Caco-2 (cell line): ENCODE measurements around the gene SMIM45.

ENCODE experiments used
- BruUV-seq: library from RNA; stranded (reverse); fragments of 400-500 nt; replicated peaks from 2 replicates; lab custom pipeline; 2021; lab: Mats Ljungman, UMichigan
- CTCF ChIA-PET: fragments of 300-600 bp; sonication (Branson Sonifier 250); formaldehyde crosslinking; loops from one replicate; lab custom pipeline; 2022; ENCODE audit warnings: antibody characterized with exemption; lab: Charles Lee
- POLR2A ChIA-PET: fragments of 300-600 bp; sonication (Branson Sonifier 250); formaldehyde crosslinking; loops from one replicate; lab custom pipeline; 2022; ENCODE audit warnings: antibody characterized with exemption; lab: Charles Lee
- DNase-seq, 2 experiments: peaks; one replicate each; pipeline versions ENCODE4 v3.0.0 to v3.0.0-alpha.2; 2020 to 2022
- H3K27me3 ChIP-seq: replicated peaks from 2 replicates; pipeline ENCODE4 v1.6.0; 2011; ENCODE audit warnings: low read length; ENCODE audit not compliant: control insufficient read depth, insufficient read depth
- H3K36me3 ChIP-seq: 2 replicates; pipeline ENCODE4 v1.5.1; 2011; ENCODE audit warnings: low read length; ENCODE audit not compliant: control insufficient read depth, insufficient read depth
- H3K4me1 ChIP-seq: fragments of 250-450 bp; sonication (Bioruptor Pico); 2 replicates; pipeline ENCODE4 v1.5.1; 2020; ENCODE audit warnings: mild to moderate bottlenecking
- H3K4me3 ChIP-seq: 2 replicates; pipeline ENCODE4 v1.5.1; 2011; ENCODE audit warnings: low read depth, mild to moderate bottlenecking, control low read depth, low read length
- H3K9me3 ChIP-seq: fragments of 250-450 bp; sonication (Bioruptor Pico); 2 replicates; pipeline ENCODE4 v1.5.1; 2020; ENCODE audit warnings: mild to moderate bottlenecking, moderate library complexity
- H3K27ac Mint-ChIP-seq: one replicate; pipeline ENCODE4 v1.8.0; 2022; ENCODE audit warnings: mixed read lengths; ENCODE audit not compliant: unreplicated experiment
- H3K27me3 Mint-ChIP-seq: one replicate; pipeline ENCODE4 v1.8.0; 2022; ENCODE audit warnings: mixed read lengths; ENCODE audit not compliant: insufficient read depth, unreplicated experiment
- H3K36me3 Mint-ChIP-seq: one replicate; pipeline ENCODE4 v1.8.0; 2022; ENCODE audit warnings: mild to moderate bottlenecking, mixed read lengths; ENCODE audit not compliant: insufficient read depth, unreplicated experiment
- H3K4me1 Mint-ChIP-seq: one replicate; pipeline ENCODE4 v1.8.0; 2022; ENCODE audit warnings: low read depth, mixed read lengths; ENCODE audit not compliant: unreplicated experiment
- H3K4me3 Mint-ChIP-seq: one replicate; pipeline ENCODE4 v1.8.0; 2022; ENCODE audit warnings: mild to moderate bottlenecking, moderate library complexity, mixed read lengths; ENCODE audit not compliant: unreplicated experiment
- H3K9me3 Mint-ChIP-seq: one replicate; pipeline ENCODE4 v1.8.0; 2022; ENCODE audit warnings: mixed read lengths; ENCODE audit not compliant: unreplicated experiment
- intact Hi-C: fragments of 100-400 bp; cut with micrococcal nuclease; formaldehyde crosslinking; loops from one replicate; pipeline ENCODE4 v1.10.0; 2022; ENCODE audit not compliant: unreplicated experiment
- TF ChIP-seq, protein P1 (sequence below), 2 experiments: fragments of 200-600 bp in 1 of 2; IDR thresholded peaks; 1 replicate in 1 of 2; 2 replicates in 1 of 2; pipeline versions ENCODE4 v1.5.1 to v1.8.0; 2011 to 2022; ENCODE audit warnings: antibody characterized with exemption in 1 of 2, control low read depth in 1 of 2, inconsistent platforms in 1 of 2, low read depth in 1 of 2, low read length in 1 of 2, mild to moderate bottlenecking in 1 of 2, moderate library complexity in 1 of 2; ENCODE audit not compliant: insufficient read depth in 1 of 2, severe bottlenecking in 1 of 2, unreplicated experiment in 1 of 2

The SMIM45 gene

DNA sequence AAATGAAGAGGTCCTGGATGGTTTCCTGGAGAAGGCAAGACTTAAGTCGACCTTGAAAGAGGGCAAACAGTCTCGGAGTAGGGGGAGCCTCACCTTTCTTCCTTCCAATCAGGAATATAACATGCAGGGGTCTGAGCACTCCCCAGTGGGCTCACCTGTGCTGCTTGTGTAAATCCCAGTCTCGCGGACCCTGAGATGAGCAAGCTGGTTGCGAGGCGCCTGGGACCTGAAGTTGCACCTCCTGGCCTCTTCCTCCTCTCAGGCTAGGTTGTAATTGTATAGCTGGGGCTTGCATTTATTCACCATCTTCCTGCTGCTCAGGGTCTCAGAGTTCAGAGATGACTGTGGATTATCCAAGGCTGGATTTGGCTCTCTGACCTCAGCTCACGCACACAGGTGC, 39.2 kb downstream of the SMIM45 start:
- Histone ChIP-seq H3K4me3 (no peak overlapping the region), H3K9me3 (no peaks in the 10 kb centered on the region), H3K27me3 (no peaks in the 10 kb centered on the region), H3K4me1 (no peaks in the 10 kb centered on the region), H3K36me3 (no peaks in the 10 kb centered on the region)
- intact Hi-C loops = no loop called here
- H3K27ac Mint-ChIP-seq = no peak overlapping the region
- DNase-seq = no peak
- TF ChIP-seq, protein P1, sequence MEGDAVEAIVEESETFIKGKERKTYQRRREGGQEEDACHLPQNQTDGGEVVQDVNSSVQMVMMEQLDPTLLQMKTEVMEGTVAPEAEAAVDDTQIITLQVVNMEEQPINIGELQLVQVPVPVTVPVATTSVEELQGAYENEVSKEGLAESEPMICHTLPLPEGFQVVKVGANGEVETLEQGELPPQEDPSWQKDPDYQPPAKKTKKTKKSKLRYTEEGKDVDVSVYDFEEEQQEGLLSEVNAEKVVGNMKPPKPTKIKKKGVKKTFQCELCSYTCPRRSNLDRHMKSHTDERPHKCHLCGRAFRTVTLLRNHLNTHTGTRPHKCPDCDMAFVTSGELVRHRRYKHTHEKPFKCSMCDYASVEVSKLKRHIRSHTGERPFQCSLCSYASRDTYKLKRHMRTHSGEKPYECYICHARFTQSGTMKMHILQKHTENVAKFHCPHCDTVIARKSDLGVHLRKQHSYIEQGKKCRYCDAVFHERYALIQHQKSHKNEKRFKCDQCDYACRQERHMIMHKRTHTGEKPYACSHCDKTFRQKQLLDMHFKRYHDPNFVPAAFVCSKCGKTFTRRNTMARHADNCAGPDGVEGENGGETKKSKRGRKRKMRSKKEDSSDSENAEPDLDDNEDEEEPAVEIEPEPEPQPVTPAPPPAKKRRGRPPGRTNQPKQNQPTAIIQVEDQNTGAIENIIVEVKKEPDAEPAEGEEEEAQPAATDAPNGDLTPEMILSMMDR (IDR thresholded peaks at IDR 0.05; ENCODE audit: insufficient read depth in 1 of 2, low read depth in 1 of 2, low read length in 1 of 2, severe bottlenecking in 1 of 2, unreplicated experiment in 1 of 2) = no peak
- no peak overlapping the region for H3K4me3 Mint-ChIP-seq
- no peaks in the 10 kb centered on the region for H3K9me3 Mint-ChIP-seq
- H3K36me3 Mint-ChIP-seq = no peaks in the 10 kb centered on the region
- no TSS peak for BruUV-seq
- H3K4me1 Mint-ChIP-seq = no peaks in the 10 kb centered on the region
- ChIA-PET CTCF (no interaction called here), POLR2A (no interaction called here)
- no peaks in the 10 kb centered on the region for H3K27me3 Mint-ChIP-seq

DNA sequence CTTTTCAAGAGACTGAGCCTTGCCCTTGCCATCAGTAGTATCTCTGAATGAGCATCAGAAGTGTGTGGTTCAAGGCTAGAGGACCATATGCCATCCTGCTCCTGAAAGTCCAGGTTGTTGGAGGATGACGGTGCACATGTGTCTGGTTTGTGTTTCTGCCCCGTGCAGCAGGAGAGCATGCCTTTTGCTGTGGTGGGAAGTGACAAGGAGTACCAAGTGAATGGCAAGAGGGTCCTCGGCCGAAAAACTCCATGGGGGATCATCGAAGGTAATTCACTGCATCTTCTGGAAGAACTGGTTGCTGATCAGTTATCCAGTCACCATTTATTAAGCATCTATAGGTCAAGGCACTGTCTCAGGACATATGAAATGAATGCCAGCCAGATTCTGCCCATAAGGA, 40.5 kb downstream of the SMIM45 start:
- ChIA-PET POLR2A (no interaction called here), CTCF (no interaction called here)
- Histone ChIP-seq H3K9me3 (no peaks in the 10 kb centered on the region), H3K4me1 (no peaks in the 10 kb centered on the region; the same call in 1 of the 2 replicates), H3K27me3 (no peaks in the 10 kb centered on the region), H3K4me3 (no peak overlapping the region), H3K36me3 (no peaks in the 10 kb centered on the region)
- BruUV-seq = no TSS peak
- no peak overlapping the region for H3K27ac Mint-ChIP-seq
- no peak for DNase-seq
- no peaks in the 10 kb centered on the region for H3K36me3 Mint-ChIP-seq
- H3K9me3 Mint-ChIP-seq = no peaks in the 10 kb centered on the region
- peaks cover 4% of the 10 kb centered on the region for H3K27me3 Mint-ChIP-seq
- no peak overlapping the region for H3K4me3 Mint-ChIP-seq
- H3K4me1 Mint-ChIP-seq = no peaks in the 10 kb centered on the region
- intact Hi-C loops = no loop called here
- TF ChIP-seq, protein P1 (IDR thresholded peaks at IDR 0.05; ENCODE audit: insufficient read depth in 1 of 2, low read depth in 1 of 2, low read length in 1 of 2, severe bottlenecking in 1 of 2, unreplicated experiment in 1 of 2) = no peak

DNA sequence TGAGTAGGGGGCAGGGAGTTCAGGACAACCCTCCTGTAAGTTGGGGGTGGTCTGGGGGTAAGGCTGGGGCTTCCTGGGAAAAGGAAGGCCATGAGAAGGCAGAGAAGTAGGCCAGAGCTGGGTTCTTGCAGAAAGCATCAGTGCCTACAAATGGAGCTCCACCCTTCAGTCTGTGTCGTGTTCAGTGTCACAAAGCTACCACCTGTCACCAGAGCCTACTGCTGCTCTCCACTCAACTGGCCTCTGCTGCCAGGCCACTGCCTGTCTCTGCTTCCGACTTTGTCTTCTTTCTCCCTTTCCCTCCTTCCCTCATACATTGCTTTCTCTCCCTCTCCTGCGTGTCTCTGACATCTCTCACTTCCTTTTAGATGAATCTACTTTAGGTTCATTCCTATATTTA, 43.3 kb downstream of the SMIM45 start:
- Mint-ChIP-seq H3K27ac (no peak overlapping the region), H3K36me3 (peaks cover 9% of the 10 kb centered on the region), H3K4me1 (no peaks in the 10 kb centered on the region), H3K27me3 (peaks cover 4% of the 10 kb centered on the region), H3K9me3 (no peaks in the 10 kb centered on the region), H3K4me3 (no peak overlapping the region)
- no peak for DNase-seq
- POLR2A ChIA-PET = no interaction called here
- intact Hi-C loops = no loop called here
- H3K36me3 ChIP-seq = no peaks in the 10 kb centered on the region
- H3K4me1 ChIP-seq = peaks cover 5% of the 10 kb centered on the region
- CTCF ChIA-PET = no interaction called here
- H3K4me3 ChIP-seq = no peak overlapping the region
- TF ChIP-seq, protein P1 (IDR thresholded peaks at IDR 0.05; ENCODE audit: insufficient read depth in 1 of 2, low read depth in 1 of 2, low read length in 1 of 2, severe bottlenecking in 1 of 2, unreplicated experiment in 1 of 2) = no peak
- H3K9me3 ChIP-seq = no peaks in the 10 kb centered on the region
- no TSS peak for BruUV-seq
- no peaks in the 10 kb centered on the region for H3K27me3 ChIP-seq
